ENCODE data around the gene NPFFR1.
"Not testable (repeated sequence)": the region's sequence is repeated elsewhere in the genome, so short reads cannot be mapped to it uniquely, and the experiment has no call there.

NPFFR1 gene

GRCh38 chr10:70285476-70285831, 1.6 kb upstream of the NPFFR1 start:
- DNase-seq (ENCODE audit: low read depth in 3 of 3) = no peak

GRCh38 chr10:70284542-70285475, 1.0 kb upstream of the NPFFR1 start:
- DNase-seq (ENCODE audit: low read depth in 3 of 3) = no peak

GRCh38 chr10:70283071-70283444, 746 bp downstream of the NPFFR1 start:
- no peak for DNase-seq (ENCODE audit: low read depth in 3 of 3)

DNA sequence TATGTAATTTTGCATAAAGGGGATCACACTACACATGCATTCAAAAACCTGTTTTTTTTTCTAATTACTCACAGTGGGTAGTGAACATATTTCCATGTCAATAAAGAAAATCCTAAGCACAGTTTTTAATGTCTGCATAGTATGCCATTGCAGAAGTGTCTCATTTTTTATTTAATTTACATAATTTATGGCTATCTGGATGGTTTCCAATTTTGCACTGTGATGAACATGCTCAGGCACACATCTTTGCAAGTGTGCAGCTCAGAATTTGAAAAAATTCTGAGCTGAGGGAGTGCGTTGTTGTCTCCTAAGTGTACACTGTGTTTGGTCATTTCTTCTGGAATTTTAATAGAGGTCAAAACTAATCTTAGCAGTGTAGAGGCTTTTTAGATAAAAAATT, 2.2 kb downstream of the NPFFR1 start:
- no peak for DNase-seq (ENCODE audit: low read depth in 3 of 3)

GRCh38 chr10:70280099-70280498, 3.7 kb downstream of the NPFFR1 start:
- DNase-seq (ENCODE audit: low read depth in 3 of 3) = no peak

GRCh38 chr10:70277396-70278030, 6.3 kb downstream of the NPFFR1 start:
- no peak for DNase-seq (ENCODE audit: low read depth in 3 of 3)

DNA sequence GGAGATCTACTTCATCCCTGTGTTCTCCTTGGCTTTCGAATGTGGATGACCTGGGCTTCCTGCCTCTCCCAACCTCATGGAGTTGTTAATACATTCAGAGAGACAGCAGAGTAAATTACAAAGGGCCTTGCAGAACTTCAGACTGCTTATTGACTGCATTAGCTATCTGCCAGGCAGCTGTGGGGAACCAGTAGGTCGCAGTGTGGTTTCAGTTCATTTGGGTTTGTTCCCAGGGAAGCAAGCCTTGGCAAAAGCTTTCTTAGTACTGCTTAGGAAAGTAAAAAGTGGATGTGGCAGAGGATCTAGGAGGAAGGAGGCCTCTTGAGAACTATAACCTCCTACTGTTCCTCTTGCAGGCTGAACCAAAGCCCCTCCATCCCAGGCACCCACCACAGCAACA, 9.2 kb downstream of the NPFFR1 start:
- no peak for DNase-seq (ENCODE audit: low read depth in 3 of 3)

DNA sequence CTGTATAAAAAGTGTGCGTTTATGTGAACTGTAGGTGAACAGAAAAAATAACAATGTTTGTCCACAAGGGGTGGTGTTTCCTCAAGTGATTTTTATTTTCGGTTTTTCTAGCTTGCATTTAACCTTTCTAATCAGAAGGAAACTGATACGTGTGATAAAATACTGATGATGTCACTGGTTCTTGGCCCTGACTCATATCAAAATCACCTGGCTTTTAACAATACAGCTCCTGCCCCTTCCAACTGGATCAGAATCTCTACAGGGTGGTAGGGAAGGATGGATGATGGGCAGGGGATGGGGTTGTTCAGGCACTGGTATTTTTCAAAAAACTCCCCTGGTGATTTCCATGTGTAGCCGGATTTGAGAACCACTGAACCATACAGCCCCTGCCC, 10.9 kb downstream of the NPFFR1 start:
- DNase-seq (ENCODE audit: low read depth in 3 of 3) = no peak

- no peak for DNase-seq (ENCODE audit: low read depth in 3 of 3)
Observed at GRCh38 chr10:70271996-70272924, 11.5 kb downstream of the NPFFR1 start.

GRCh38 chr10:70270952-70271351, 12.9 kb downstream of the NPFFR1 start:
- no peak for DNase-seq (ENCODE audit: low read depth in 3 of 3)

DNA sequence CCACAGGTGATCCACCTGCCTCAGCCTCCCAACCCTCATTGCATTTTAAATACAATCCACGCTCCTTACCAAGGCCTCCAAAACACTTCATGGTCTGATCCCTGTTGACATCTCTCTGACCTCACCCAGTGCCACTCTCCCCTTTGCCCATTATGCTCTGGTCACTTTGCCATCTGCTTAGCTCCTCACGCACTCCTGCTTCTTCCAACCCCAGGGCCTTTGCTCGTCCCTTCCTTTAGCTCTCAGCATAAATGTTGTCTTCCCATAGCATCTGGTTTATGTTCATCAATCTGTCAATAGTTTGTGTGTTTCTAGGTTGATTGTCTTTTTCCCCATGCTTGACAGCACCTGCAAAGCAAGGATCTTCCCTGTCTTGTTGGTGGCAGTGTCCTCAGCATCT, 14.1 kb downstream of the NPFFR1 start:
- DNase-seq (ENCODE audit: low read depth in 3 of 3) = no peak

- no peak for DNase-seq (ENCODE audit: low read depth in 3 of 3)
Observed at GRCh38 chr10:70268376-70268775, 15.4 kb downstream of the NPFFR1 start.

- DNase-seq (ENCODE audit: low read depth in 3 of 3) = no peak
Observed at GRCh38 chr10:70267161-70267933, 16.5 kb downstream of the NPFFR1 start.

DNA sequence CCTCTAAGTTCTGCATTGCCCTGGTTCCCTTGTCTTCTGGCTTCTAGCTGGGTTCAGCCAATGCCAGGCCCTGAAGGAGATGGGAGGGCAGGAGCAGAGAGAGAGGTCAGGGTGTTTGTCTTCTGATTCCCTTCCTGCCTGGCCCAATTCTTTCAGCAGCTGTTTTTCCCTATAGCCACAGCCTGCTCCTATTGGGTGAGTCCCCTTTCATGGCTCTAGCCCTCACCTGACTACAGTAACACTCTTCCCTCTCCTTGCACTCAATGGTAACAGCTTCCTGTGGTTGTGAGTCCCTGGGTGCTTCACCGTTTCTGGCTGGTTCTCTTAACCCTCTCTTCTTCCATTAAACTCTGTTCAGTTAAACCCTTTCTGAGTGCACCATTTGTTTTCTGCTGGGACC, 17.1 kb downstream of the NPFFR1 start:
- no peak for DNase-seq (ENCODE audit: low read depth in 3 of 3)

GRCh38 chr10:70266056-70266455, 17.7 kb downstream of the NPFFR1 start:
- DNase-seq (ENCODE audit: low read depth in 3 of 3) = no peak

- DNase-seq (ENCODE audit: low read depth in 3 of 3) = no peak
Observed at GRCh38 chr10:70265032-70265689, 18.6 kb downstream of the NPFFR1 start.

- DNase-seq (ENCODE audit: low read depth in 3 of 3) = no peak
Observed at GRCh38 chr10:70260734-70261133, 23.1 kb downstream of the NPFFR1 start.

DNA sequence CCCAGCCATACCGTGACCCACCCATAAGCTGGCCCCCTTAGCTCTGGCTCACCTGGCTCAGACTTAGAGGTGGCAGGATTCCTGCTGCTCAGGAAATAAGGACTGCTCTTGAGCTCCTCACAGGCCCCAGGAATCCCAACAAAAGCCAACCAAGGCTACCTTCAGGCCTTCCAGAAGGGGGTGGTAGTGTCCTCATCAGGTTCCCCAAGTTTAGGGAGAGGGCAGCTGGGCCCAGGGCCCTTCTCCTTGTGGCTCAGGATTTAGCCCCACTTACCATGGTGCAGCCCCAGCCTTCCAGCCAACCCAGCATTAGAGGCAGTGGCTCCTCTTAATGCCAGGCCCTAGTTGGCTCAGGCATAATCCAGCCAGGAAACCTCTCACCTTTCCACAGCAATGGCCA, 23.5 kb downstream of the NPFFR1 start:
- DNase-seq (ENCODE audit: low read depth in 3 of 3) = no peak

DNA sequence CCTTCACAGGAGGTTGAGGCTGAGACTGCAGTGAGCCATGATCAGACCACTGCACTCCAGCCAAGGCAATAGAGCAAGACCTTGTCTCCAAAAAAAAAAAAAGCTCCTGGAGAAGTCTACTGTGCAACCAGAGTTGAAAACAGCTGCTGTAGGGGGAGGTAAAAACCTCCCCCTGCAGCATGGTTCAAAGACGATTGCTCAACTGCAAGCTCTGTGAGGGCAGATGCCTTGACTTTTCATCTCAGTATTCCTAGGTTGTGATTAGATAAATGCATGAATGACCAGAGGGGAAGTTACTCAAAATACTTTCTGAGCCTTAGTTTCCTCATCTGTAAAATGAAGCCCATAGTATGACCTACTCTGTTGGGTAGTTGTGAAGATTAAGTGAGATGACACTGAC, 25.6 kb downstream of the NPFFR1 start:
- no peak for DNase-seq (ENCODE audit: low read depth in 3 of 3)

- DNase-seq (ENCODE audit: low read depth in 3 of 3) = not testable (repeated sequence)
Observed at GRCh38 chr10:70257816-70258215, 26.0 kb downstream of the NPFFR1 start.

GRCh38 chr10:70256463-70256862, 27.3 kb downstream of the NPFFR1 start:
- DNase-seq (ENCODE audit: low read depth in 3 of 3) = no peak

Measured in stimulated activated CD4-positive, alpha-beta T cell treated with anti-CD3 and anti-CD28 coated beads, TNF-alpha, amount 100 ng/mL, for 48 hours (primary cell).